BE2C (cell line): ENCODE data around the gene MRPS2.

ENCODE experiments used
- DNase-seq: peaks from one replicate; pipeline ENCODE4 v3.0.0-alpha.2; 2020
- H3K27me3 ChIP-seq: fragments of 250-450 bp; sonication (Bioruptor Pico); 2 replicates; pipeline ENCODE4 v1.5.1; 2020; ENCODE audit warnings: mild to moderate bottlenecking
- H3K36me3 ChIP-seq: fragments of 250-450 bp; sonication (Bioruptor Pico); 2 replicates; pipeline ENCODE4 v1.5.1; 2020; ENCODE audit warnings: mild to moderate bottlenecking
- H3K4me1 ChIP-seq: fragments of 250-450 bp; sonication (Bioruptor Pico); 2 replicates; pipeline ENCODE4 v1.5.1; 2020
- H3K4me3 ChIP-seq: 2 replicates; pipeline ENCODE4 v1.5.1; 2011; ENCODE audit warnings: low read depth, low read length
- H3K9me3 ChIP-seq: fragments of 250-450 bp; sonication (Bioruptor Pico); 2 replicates; pipeline ENCODE4 v1.5.1; 2020
- CTCF ChIP-seq: IDR thresholded peaks from 2 replicates; pipeline ENCODE4 v1.5.1; 2012; ENCODE audit warnings: mild to moderate bottlenecking, low read depth, low read length

Gene MRPS2

GRCh38 chr9:135490166-135490870 lies 10.2 kb upstream of the MRPS2 start:
- no peaks in the 10 kb centered on the region for H3K36me3 ChIP-seq
- H3K4me1 ChIP-seq = no peaks in the 10 kb centered on the region
- H3K9me3 ChIP-seq = no peaks in the 10 kb centered on the region
- no peak overlapping the region for H3K4me3 ChIP-seq
- DNase-seq = no peak
- TF ChIP-seq CTCF = no peak
- no peaks in the 10 kb centered on the region for H3K27me3 ChIP-seq

DNA sequence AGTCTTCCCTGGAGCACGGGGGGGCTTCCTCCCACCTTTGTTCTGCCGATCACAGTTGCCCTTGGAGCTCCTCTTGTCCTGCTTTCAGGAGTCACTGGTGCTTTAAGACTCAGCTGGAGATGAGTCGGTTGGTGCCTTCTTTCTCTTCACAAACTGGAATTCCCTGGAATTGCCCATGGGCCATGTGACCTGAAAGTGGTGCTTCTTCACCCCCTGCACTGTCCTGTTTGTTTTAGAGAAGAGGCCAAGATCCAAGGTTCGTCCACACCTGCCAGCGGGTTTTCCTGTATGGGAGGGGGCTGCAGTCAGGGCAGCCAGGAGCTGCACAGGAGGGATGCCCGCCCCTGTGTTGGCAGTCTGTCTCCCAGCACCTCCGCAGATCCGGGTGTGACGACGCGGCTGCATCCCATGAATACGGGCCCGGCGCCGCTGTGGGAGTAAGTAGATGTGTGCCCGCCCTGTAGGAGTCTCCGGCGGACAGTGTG lies 9.5 kb upstream of the MRPS2 start:
- Histone ChIP-seq H3K27me3 (no peaks in the 10 kb centered on the region), H3K9me3 (no peaks in the 10 kb centered on the region), H3K4me3 (no peak overlapping the region), H3K36me3 (no peaks in the 10 kb centered on the region), H3K4me1 (no peaks in the 10 kb centered on the region)
- TF ChIP-seq CTCF = no peak
- no peak for DNase-seq

DNA sequence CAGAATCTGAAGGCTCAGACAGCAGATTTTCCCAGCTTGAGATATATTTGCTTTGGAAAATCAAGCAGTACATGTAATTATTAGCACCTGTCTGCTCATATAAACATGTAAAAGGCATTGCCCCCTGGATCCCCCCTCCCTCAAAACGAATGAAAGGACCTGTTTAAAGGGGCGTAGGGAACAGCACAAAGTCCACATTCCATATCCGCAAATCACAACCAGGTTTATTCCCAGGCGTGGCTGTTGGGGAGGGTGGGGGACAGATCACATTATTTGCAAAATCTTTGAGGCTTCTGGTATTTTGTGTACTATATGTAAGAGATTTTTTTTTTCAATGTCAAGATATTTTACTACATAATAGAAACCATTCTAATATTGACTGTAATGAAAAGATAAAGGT lies 8.7 kb upstream of the MRPS2 start:
- Histone ChIP-seq H3K27me3 (no peaks in the 10 kb centered on the region), H3K4me3 (no peak overlapping the region), H3K9me3 (no peaks in the 10 kb centered on the region), H3K4me1 (no peaks in the 10 kb centered on the region), H3K36me3 (no peaks in the 10 kb centered on the region)
- DNase-seq = no peak
- TF ChIP-seq CTCF = no peak

DNA sequence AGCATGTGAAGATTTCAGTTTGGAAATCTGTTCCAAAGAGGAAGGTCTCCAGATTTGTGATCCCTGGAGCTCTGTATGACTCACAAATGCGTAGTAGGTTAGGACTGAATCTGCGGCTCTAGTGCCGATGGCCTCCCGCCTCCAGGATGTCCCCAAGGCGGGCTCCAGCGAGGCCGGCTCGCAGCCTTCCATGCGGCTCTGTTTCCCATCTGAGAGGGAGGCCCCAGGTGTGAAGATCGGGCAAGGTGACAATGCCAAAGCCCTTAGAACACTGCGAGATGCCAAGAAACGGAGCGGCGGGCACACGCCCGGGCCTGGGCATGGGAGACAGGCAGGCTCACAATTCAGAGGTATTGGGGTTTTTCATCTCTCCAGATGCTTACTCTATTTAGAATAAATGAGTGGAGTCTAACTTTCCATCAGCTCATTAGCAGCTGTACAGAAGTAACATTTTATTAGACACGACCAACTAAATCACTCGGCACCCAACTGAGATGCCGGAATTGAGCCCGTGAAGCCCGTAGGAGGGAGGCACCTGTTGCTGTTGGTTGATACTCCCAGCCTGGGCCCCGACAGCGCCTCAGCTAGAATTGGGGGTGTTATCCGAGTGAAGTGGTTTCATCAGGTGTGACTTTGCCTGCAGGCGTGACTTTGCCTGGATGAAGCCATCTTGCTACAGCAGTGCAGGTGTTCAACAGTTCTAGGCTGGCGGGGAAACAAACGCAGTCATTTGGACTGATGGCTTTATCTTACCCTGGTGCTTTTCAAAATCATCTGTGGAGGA lies 7.4 kb upstream of the MRPS2 start:
- no peak overlapping the region for H3K4me3 ChIP-seq
- H3K4me1 ChIP-seq = no peaks in the 10 kb centered on the region
- H3K27me3 ChIP-seq = no peaks in the 10 kb centered on the region
- H3K36me3 ChIP-seq = no peaks in the 10 kb centered on the region
- no peaks in the 10 kb centered on the region for H3K9me3 ChIP-seq
- no peak for DNase-seq
- TF ChIP-seq CTCF = no peak

DNA sequence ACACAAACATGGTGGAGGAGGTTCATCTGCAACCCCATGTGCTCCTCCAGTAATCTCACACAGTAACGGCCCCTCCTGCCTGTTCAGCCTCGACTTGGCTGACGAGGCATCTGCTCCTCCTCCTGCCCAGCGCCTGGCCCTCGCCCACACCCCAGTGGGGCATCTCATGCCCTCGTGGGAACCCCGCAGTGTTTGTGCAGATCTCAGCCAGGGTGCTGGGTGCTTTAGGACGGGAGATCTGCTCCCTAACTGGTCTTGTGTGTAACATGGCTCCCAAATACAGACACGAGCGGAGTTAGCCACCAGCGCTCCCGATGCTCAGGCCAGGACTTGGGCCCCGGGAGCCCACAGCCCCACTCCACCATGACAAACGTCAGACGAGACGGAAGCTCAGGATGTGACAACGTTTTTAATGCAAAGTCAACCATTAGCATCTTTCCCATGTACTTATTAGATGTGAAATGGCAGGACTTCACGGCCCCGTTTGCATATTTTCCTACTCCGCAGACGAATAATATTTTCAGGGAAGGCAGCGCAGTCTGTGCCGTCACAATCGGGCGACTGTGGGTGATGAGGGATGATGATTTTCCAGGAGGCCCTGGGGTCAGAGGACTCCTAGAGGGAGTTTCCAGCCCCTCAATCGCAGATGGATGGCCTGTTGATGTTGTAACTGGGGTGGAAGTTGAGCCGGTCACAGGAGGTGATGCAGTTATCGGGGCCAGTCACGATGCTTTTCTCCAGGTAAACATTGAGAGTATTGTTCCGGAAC lies 5.5 kb upstream of the MRPS2 start:
- H3K4me1 ChIP-seq = no peaks in the 10 kb centered on the region
- no peak overlapping the region for H3K4me3 ChIP-seq
- no peak for TF ChIP-seq CTCF
- no peaks in the 10 kb centered on the region for H3K36me3 ChIP-seq
- H3K9me3 ChIP-seq = no peaks in the 10 kb centered on the region
- H3K27me3 ChIP-seq = no peaks in the 10 kb centered on the region
- DNase-seq = no peak
